Liver (tissue), 9 donors: ENCODE data around the gene TOR1AIP1. TPM values are rescaled to one million over a fixed set of nuclear protein-coding genes. Genes with fewer than 3 reads are reported as not detected.

Source experiments
- DNase-seq: peaks from one replicate; pipeline ENCODE4 v3.0.0-alpha.2; 2017; ENCODE audit warnings: low spot score
- H3K27ac ChIP-seq, 2 donors: one replicate each; pipeline ENCODE4 v1.7.0; 2013; ENCODE audit warnings: inconsistent platforms in 2 of 2, low read length in 2 of 2, control low read depth in 1 of 2, low read depth in 1 of 2, mild to moderate bottlenecking in 1 of 2
- H3K27me3 ChIP-seq, 4 donors: one replicate each; pipeline versions ENCODE4 v1.6.1 to v1.7.0; 2013; ENCODE audit warnings: low read length in 3 of 4, inconsistent platforms in 1 of 4, mild to moderate bottlenecking in 1 of 4, moderate library complexity in 1 of 4; ENCODE audit not compliant: control insufficient read depth in 4 of 4, insufficient read depth in 4 of 4
- H3K36me3 ChIP-seq, 4 donors: one replicate each; pipeline versions ENCODE4 v1.6.1 to v1.7.0; 2013; ENCODE audit warnings: low read length in 3 of 4, mild to moderate bottlenecking in 3 of 4, low read depth in 1 of 4, moderate library complexity in 1 of 4; ENCODE audit not compliant: control insufficient read depth in 4 of 4, insufficient read depth in 3 of 4
- H3K4me1 ChIP-seq, 4 donors: one replicate each; pipeline versions ENCODE4 v1.6.1 to v1.7.0; 2013; ENCODE audit warnings: low read length in 3 of 4, mild to moderate bottlenecking in 3 of 4, moderate library complexity in 1 of 4; ENCODE audit not compliant: control insufficient read depth in 4 of 4, insufficient read depth in 4 of 4
- H3K4me3 ChIP-seq, 3 donors: one replicate each; pipeline versions ENCODE4 v1.6.1 to v1.7.0; 2013; ENCODE audit warnings: low read length in 3 of 3, control low read depth in 1 of 3, low read depth in 1 of 3, mild to moderate bottlenecking in 1 of 3
- H3K9ac ChIP-seq, 2 donors: one replicate each; pipeline ENCODE4 v1.7.0; 2013; ENCODE audit warnings: low read length in 2 of 2, mild to moderate bottlenecking in 2 of 2, moderate library complexity in 2 of 2, control low read depth in 1 of 2, low read depth in 1 of 2
- H3K9me3 ChIP-seq, 4 donors: one replicate each; pipeline versions ENCODE4 v1.6.1 to v1.7.0; 2013; ENCODE audit warnings: low read length in 3 of 4; ENCODE audit not compliant: control insufficient read depth in 4 of 4
- ATF3 ChIP-seq: IDR thresholded peaks from 2 replicates; pipeline ENCODE4 v1.6.1; 2016; ENCODE audit warnings: antibody characterized with exemption
- EGR1 ChIP-seq, 2 donors: IDR thresholded peaks; 2 replicates each; pipeline ENCODE4 v1.6.1; 2016 to 2018; ENCODE audit warnings: antibody characterized with exemption in 2 of 2, low read depth in 2 of 2
- FOXA1 ChIP-seq: IDR thresholded peaks from 2 replicates; pipeline ENCODE4 v1.6.1; 2016; ENCODE audit warnings: antibody characterized with exemption
- HNF4A ChIP-seq, 2 donors: conservative IDR thresholded peaks; 2 replicates each; pipeline ENCODE4 v1.6.1; 2016; ENCODE audit warnings: antibody characterized with exemption in 2 of 2, mild to moderate bottlenecking in 2 of 2
- HNF4G ChIP-seq: IDR thresholded peaks from 2 replicates; pipeline ENCODE4 v1.6.1; 2016; ENCODE audit warnings: antibody characterized with exemption
- JUND ChIP-seq, 2 donors: IDR thresholded peaks; 2 replicates each; pipeline ENCODE4 v1.6.1; 2016; ENCODE audit warnings: antibody characterized with exemption in 2 of 2
- NR2F2 ChIP-seq: IDR thresholded peaks from 2 replicates; pipeline ENCODE4 v1.6.1; 2016; ENCODE audit warnings: antibody characterized with exemption
- RXRA ChIP-seq, 2 donors: IDR thresholded peaks; 2 replicates each; pipeline ENCODE4 v1.6.1; 2017 to 2018; ENCODE audit warnings: antibody characterized with exemption in 2 of 2, mild to moderate bottlenecking in 1 of 2
- SP1 ChIP-seq: IDR thresholded peaks from 2 replicates; pipeline ENCODE4 v1.6.1; 2018; ENCODE audit warnings: antibody characterized with exemption, mild to moderate bottlenecking
- TAF1 ChIP-seq: conservative IDR thresholded peaks from 2 replicates; pipeline ENCODE4 v1.6.1; 2016; ENCODE audit warnings: antibody characterized with exemption, mild to moderate bottlenecking
- YY1 ChIP-seq: IDR thresholded peaks from 2 replicates; pipeline ENCODE4 v1.6.1; 2016; ENCODE audit warnings: antibody characterized with exemption, mild to moderate bottlenecking
- ZBTB33 ChIP-seq: IDR thresholded peaks from 2 replicates; pipeline ENCODE4 v1.6.1; 2016; ENCODE audit warnings: antibody characterized with exemption
- WGBS: extraction: QIAGEN DNeasy Blood & Tissue Kit; methylation state at CpG from one replicate; pipeline ENCODE4 v1.1.7; 2013; 5-methylcytosine and 5-hydroxymethylcytosine counted together
- polyA plus RNA-seq, 2 donors: library from polyadenylated mRNA; stranded (reverse) in 1 of 2; unstranded in 1 of 2; fragments of 200-250 nt in 1 of 2; fragments of >200 nt in 1 of 2; fragmentation: Nextera tagmentation in 1 of 2; extraction: Ambion mirVana in 1 of 2; gene quantifications; one replicate each; pipeline versions ENCODE4 v1.2.1 to v1.2.3, GENCODE V29; 2013 to 2015
- total RNA-seq, 2 donors: library from RNA; depleted of rRNA; stranded (reverse); fragments of >200 nt; gene quantifications; one replicate each; pipeline ENCODE4 v1.2.3, GENCODE V29; 2014
- TF ChIP-seq, protein P1 (sequence below): IDR thresholded peaks from 2 replicates; pipeline ENCODE4 v1.6.1; 2016; ENCODE audit warnings: antibody characterized with exemption
- donor health status: healthy.
- donor health status: healthy.
- donor health status: healthy.
- donor health status: healthy.
- donor health status: healthy.

The TOR1AIP1 gene
- total and polyA plus RNA-seq, 4 donors, result 7.1 to 21.3 (median 16.7) TPM

- H3K9me3 ChIP-seq, result no peaks in the 10 kb centered on the region
- no peak overlapping the region for H3K4me3 ChIP-seq
- H3K9ac ChIP-seq, result no peak overlapping the region
- no peak overlapping the region for H3K27ac ChIP-seq
- no peak for DNase-seq
- peaks cover 0 to 3% (median 1%) of the 10 kb centered on the region in 4 donors for H3K36me3 ChIP-seq
- H3K27me3 ChIP-seq, result no peaks in the 10 kb centered on the region
- TF ChIP-seq RXRA (IDR thresholded peaks at IDR 0.05) (no peak), ZBTB33 (no peak), HNF4G (no peak), SP1 (no peak), JUND (IDR thresholded peaks at IDR 0.05) (peak in 1 of 2 donors; percentile 20), EGR1 (IDR thresholded peaks at IDR 0.05; ENCODE audit: low read depth in 2 of 2) (no peak)
- 82% methylated on average over 4 of the region's 4 CpGs for WGBS
- peaks cover 0 to 6% (median 0%) of the 10 kb centered on the region in 4 donors for H3K4me1 ChIP-seq
These were observed 44.1 kb downstream of the TOR1AIP1 start for GRCh38 chr1:179925922-179926849.

DNA sequence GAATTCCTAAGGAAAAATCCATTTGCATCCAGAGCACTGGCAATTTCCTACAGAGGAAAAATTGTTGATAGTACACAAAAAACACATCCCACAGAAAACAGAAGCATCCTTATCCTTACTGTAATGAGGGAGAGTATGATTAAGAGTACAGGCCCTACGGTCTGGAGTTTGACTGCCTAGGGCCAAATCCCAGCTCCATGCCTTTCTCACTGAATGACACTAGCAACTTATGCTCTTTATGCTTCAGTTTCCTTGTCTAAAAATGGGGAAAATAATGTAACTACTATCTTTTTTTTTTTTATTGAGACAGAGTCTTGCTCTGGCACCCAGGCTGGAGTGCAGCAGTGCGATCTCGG is 44.7 kb downstream of the TOR1AIP1 start:
- Histone ChIP-seq H3K4me3 (no peak overlapping the region), H3K36me3 (peaks cover 0 to 3% (median 0%) of the 10 kb centered on the region in 4 donors), H3K27me3 (no peaks in the 10 kb centered on the region), H3K4me1 (peaks cover 0 to 6% (median 0%) of the 10 kb centered on the region in 4 donors), H3K27ac (no peak overlapping the region), H3K9me3 (no peaks in the 10 kb centered on the region), H3K9ac (no peak overlapping the region)
- TF ChIP-seq JUND (IDR thresholded peaks at IDR 0.05) (no peak), NR2F2 (no peak), ATF3 (no peak), TAF1 (no peak), FOXA1 (no peak), YY1 (no peak)
- TF ChIP-seq, protein P1, sequence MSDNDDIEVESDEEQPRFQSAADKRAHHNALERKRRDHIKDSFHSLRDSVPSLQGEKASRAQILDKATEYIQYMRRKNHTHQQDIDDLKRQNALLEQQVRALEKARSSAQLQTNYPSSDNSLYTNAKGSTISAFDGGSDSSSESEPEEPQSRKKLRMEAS, result no peak
- no peak for DNase-seq
- WGBS, result 98% methylated on average over 3 of the region's 3 CpGs

DNA sequence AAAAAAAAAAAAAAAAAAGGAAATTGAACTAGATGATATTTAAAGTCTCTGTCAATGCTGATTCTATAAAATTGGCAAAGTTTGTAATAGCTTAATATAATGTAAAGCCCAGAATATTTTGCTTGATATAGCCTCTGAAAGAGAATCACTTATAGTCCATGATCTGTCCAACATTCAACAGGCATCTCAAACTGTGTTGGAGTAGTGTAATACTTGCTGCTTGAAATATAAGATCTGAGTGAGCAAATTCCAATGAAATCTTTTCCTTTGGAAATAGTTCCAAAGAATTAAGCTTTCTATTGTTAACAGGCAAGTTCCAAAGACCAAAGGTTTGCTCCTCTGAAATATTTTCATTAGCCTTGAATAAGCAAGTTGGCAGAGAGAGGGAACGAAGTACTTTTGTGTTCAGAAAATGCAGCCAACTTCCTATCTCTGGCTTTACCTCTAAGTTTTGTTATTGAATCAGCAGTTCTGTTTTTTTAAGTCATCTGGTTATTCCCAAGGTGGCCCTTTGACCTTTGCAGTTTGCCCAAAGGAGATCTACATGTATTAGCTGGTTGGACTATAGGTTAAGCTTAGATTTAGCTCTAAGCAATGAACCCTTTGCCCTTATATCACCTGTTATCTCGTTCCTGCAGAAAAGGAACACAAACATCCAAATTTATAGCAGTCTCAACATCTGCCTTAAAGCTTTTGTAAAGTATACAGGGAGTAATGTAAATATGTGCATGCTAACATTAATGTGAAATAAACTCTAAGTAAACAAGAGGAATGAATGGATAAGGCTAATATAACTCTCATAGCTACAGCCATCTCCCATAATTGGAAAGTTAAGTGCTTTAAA is 48.1 kb downstream of the TOR1AIP1 start:
- Histone ChIP-seq H3K9ac (no peak overlapping the region), H3K4me3 (no peak overlapping the region), H3K27me3 (no peaks in the 10 kb centered on the region), H3K4me1 (peaks cover 0 to 6% (median 0%) of the 10 kb centered on the region in 4 donors), H3K36me3 (no peaks in the 10 kb centered on the region), H3K9me3 (no peaks in the 10 kb centered on the region), H3K27ac (no peak overlapping the region)
- WGBS, result 25% methylated on average over 2 of the region's 2 CpGs
- TF ChIP-seq HNF4G (no peak), HNF4A (conservative IDR thresholded peaks at IDR 0.05) (peak in 1 of 2 donors; percentile 25)
- no peak for DNase-seq
